ENCODE data around the gene C12orf57.

C12orf57 gene

GRCh38 chr12:6919588-6919987 is 24.2 kb upstream of the C12orf57 start:
- no peak for DNase-seq

GRCh38 chr12:6921539-6921938 is 22.3 kb upstream of the C12orf57 start:
- DNase-seq: no peak

GRCh38 chr12:6921996-6922946 is 21.6 kb upstream of the C12orf57 start:
- DNase-seq: no peak

- DNase-seq: no peak
Measured at GRCh38 chr12:6923003-6923732, 20.7 kb upstream of the C12orf57 start.

- no peak for DNase-seq
Measured at GRCh38 chr12:6923851-6924250, 20.0 kb upstream of the C12orf57 start.

- DNase-seq: no peak
Measured at GRCh38 chr12:6925239-6925539, 18.6 kb upstream of the C12orf57 start.

- DNase-seq: peak; percentile 40
Measured at GRCh38 chr12:6925540-6926279, 18.1 kb upstream of the C12orf57 start.

GRCh38 chr12:6927379-6928021 is 16.3 kb upstream of the C12orf57 start, which contains the start of gene ATN1:
TSS of gene ATN1 (plus strand) at chr12:6927959. CDS start at chr12:6934002, 6,043 bp downstream.
- no peak for DNase-seq

GRCh38 chr12:6928022-6928702 is 15.7 kb upstream of the C12orf57 start:
- no peak for DNase-seq

- no peak for DNase-seq
Measured at GRCh38 chr12:6928703-6929407, 15.0 kb upstream of the C12orf57 start.

GRCh38 chr12:6929466-6930452 is 14.1 kb upstream of the C12orf57 start:
- no peak for DNase-seq

- DNase-seq: no peak
Measured at GRCh38 chr12:6932766-6933165, 11.1 kb upstream of the C12orf57 start.

- no peak for DNase-seq
Measured at GRCh38 chr12:6934110-6934509, 9.7 kb upstream of the C12orf57 start.

GRCh38 chr12:6935371-6936193 is 8.2 kb upstream of the C12orf57 start:
- no peak for DNase-seq

GRCh38 chr12:6936194-6936635 is 7.6 kb upstream of the C12orf57 start:
- DNase-seq: no peak

GRCh38 chr12:6936636-6937480 is 7.0 kb upstream of the C12orf57 start:
- DNase-seq: no peak

- peak; percentile 77 for DNase-seq
Measured at GRCh38 chr12:6937481-6938352, 6.1 kb upstream of the C12orf57 start.
